HEK293 (cell line): ENCODE data around the gene LILRB3.

Source experiments
- CTCF ChIA-PET: fragments of 350-600 bp; formaldehyde crosslinking; extraction: SDS; loops from one replicate; lab custom pipeline; 2021; ENCODE audit warnings: antibody characterized with exemption; lab: Yijun Ruan, JAX
- POLR2A ChIA-PET: fragments of 300-600 bp; formaldehyde crosslinking; extraction: SDS; loops from one replicate; lab custom pipeline; 2020; ENCODE audit warnings: antibody characterized with exemption, inconsistent platforms; lab: Yijun Ruan, JAX
- H3K27ac ChIP-seq: fragments of 200-500 bp; sonication (Bioruptor generic); 2 replicates; pipeline ENCODE4 v1.5.1; 2014; ENCODE audit warnings: low read depth, low read length, control low read depth, inconsistent platforms; ENCODE audit errors: extremely low read depth
- H3K36me3 ChIP-seq, 2 experiments: fragments of 200-500 bp in 1 of 2; sonication (Bioruptor generic) in 1 of 2; 1 replicate in 1 of 2; 2 replicates in 1 of 2; pipeline ENCODE4 v1.5.1; 2014 to 2017; ENCODE audit warnings: inconsistent platforms in 2 of 2, low read length in 2 of 2; ENCODE audit not compliant: control insufficient read depth in 2 of 2, insufficient read depth in 1 of 2
- H3K4me1 ChIP-seq: fragments of 200-500 bp; sonication (Bioruptor generic); 2 replicates; pipeline ENCODE4 v1.5.1; 2014; ENCODE audit warnings: mild to moderate bottlenecking, low read length, inconsistent platforms; ENCODE audit not compliant: control insufficient read depth, insufficient read depth
- H3K4me3 ChIP-seq: 2 replicates; pipeline ENCODE4 v1.5.1; 2011; ENCODE audit warnings: low read depth, mild to moderate bottlenecking, control low read depth, low read length, moderate library complexity
- H3K9me3 ChIP-seq: fragments of 200-500 bp; sonication (Bioruptor generic); 2 replicates; pipeline ENCODE4 v1.5.1; 2014; ENCODE audit warnings: low read depth, low read length, inconsistent platforms; ENCODE audit not compliant: control insufficient read depth, insufficient read depth
- BCL6B ChIP-seq: fragments of 450-650 bp; formaldehyde crosslinking; IDR thresholded peaks from 2 replicates; pipeline ENCODE4 v1.5.1; 2017; ENCODE audit warnings: missing biosample characterization, missing genetic modification characterization
- CTCF ChIP-seq: fragments of 450-650 bp; formaldehyde crosslinking; IDR thresholded peaks from 2 replicates; pipeline ENCODE4 v1.5.1; 2016; ENCODE audit warnings: missing biosample characterization, missing genetic modification characterization
- EGR2 ChIP-seq: fragments of 450-650 bp; formaldehyde crosslinking; IDR thresholded peaks from 2 replicates; pipeline ENCODE4 v1.5.1; 2016; ENCODE audit warnings: low read depth, missing biosample characterization, missing genetic modification characterization
- HIC1 ChIP-seq: fragments of 450-650 bp; formaldehyde crosslinking; IDR thresholded peaks from 2 replicates; pipeline ENCODE4 v1.5.1; 2016; ENCODE audit warnings: missing biosample characterization, missing genetic modification characterization
- KLF1 ChIP-seq: fragments of 450-650 bp; formaldehyde crosslinking; IDR thresholded peaks from 2 replicates; pipeline ENCODE4 v1.5.1; 2016; ENCODE audit warnings: missing biosample characterization, missing genetic modification characterization
- KLF16 ChIP-seq: fragments of 450-650 bp; formaldehyde crosslinking; IDR thresholded peaks from 2 replicates; pipeline ENCODE4 v1.5.1; 2017; ENCODE audit warnings: missing biosample characterization, missing genetic modification characterization
- MYNN ChIP-seq: fragments of 450-650 bp; formaldehyde crosslinking; IDR thresholded peaks from 2 replicates; pipeline ENCODE4 v1.5.1; 2016; ENCODE audit warnings: missing biosample characterization, missing genetic modification characterization, borderline replicate concordance
- OSR2 ChIP-seq: fragments of 450-650 bp; formaldehyde crosslinking; IDR thresholded peaks from 2 replicates; pipeline ENCODE4 v1.5.1; 2016; ENCODE audit warnings: missing biosample characterization, missing genetic modification characterization
- PRDM10 ChIP-seq: fragments of 450-650 bp; formaldehyde crosslinking; IDR thresholded peaks from 2 replicates; pipeline ENCODE4 v1.5.1; 2016; ENCODE audit warnings: missing biosample characterization, missing genetic modification characterization
- SCRT2 ChIP-seq: fragments of 450-650 bp; formaldehyde crosslinking; IDR thresholded peaks from 2 replicates; pipeline ENCODE4 v1.5.1; 2016; ENCODE audit warnings: missing biosample characterization, missing genetic modification characterization
- SP3 ChIP-seq: fragments of 450-650 bp; formaldehyde crosslinking; IDR thresholded peaks from 2 replicates; pipeline ENCODE4 v1.5.1; 2016; ENCODE audit warnings: missing biosample characterization, missing genetic modification characterization
- ZFP41 ChIP-seq: fragments of 450-650 bp; formaldehyde crosslinking; IDR thresholded peaks from 2 replicates; pipeline ENCODE4 v1.5.1; 2016; ENCODE audit warnings: missing biosample characterization, missing genetic modification characterization, borderline replicate concordance
- ZFP69B ChIP-seq: fragments of 450-650 bp; formaldehyde crosslinking; IDR thresholded peaks from 2 replicates; pipeline ENCODE4 v1.5.1; 2016; ENCODE audit warnings: missing biosample characterization, missing genetic modification characterization
- ZNF121 ChIP-seq: fragments of 450-650 bp; formaldehyde crosslinking; IDR thresholded peaks from 2 replicates; pipeline ENCODE4 v1.5.1; 2016; ENCODE audit warnings: missing biosample characterization, missing genetic modification characterization
- ZNF132 ChIP-seq: fragments of 450-650 bp; formaldehyde crosslinking; IDR thresholded peaks from 2 replicates; pipeline ENCODE4 v1.5.1; 2017; ENCODE audit warnings: missing biosample characterization, missing genetic modification characterization, borderline replicate concordance
- ZNF24 ChIP-seq: fragments of 450-650 bp; formaldehyde crosslinking; IDR thresholded peaks from 2 replicates; pipeline ENCODE4 v1.5.1; 2016; ENCODE audit warnings: missing biosample characterization, missing genetic modification characterization
- ZNF341 ChIP-seq: fragments of 450-650 bp; formaldehyde crosslinking; IDR thresholded peaks from 2 replicates; pipeline ENCODE4; 2016; ENCODE audit warnings: low read depth, missing biosample characterization, missing genetic modification characterization
- ZNF433 ChIP-seq: fragments of 450-650 bp; formaldehyde crosslinking; IDR thresholded peaks from 2 replicates; pipeline ENCODE4 v1.5.1; 2016; ENCODE audit warnings: missing biosample characterization, missing genetic modification characterization, low read depth
- ZNF473 ChIP-seq: fragments of 450-650 bp; formaldehyde crosslinking; IDR thresholded peaks from 2 replicates; pipeline ENCODE4 v1.5.1; 2017; ENCODE audit warnings: missing biosample characterization, missing genetic modification characterization
- ZNF521 ChIP-seq: fragments of 450-650 bp; formaldehyde crosslinking; IDR thresholded peaks from 2 replicates; pipeline ENCODE4 v1.5.1; 2017; ENCODE audit warnings: missing biosample characterization, mild to moderate bottlenecking, missing genetic modification characterization
- ZNF529 ChIP-seq: fragments of 450-650 bp; formaldehyde crosslinking; IDR thresholded peaks from 2 replicates; pipeline ENCODE4 v1.5.1; 2017; ENCODE audit warnings: missing genetic modification characterization, missing biosample characterization; ENCODE audit not compliant: insufficient replicate concordance
- ZNF548 ChIP-seq: fragments of 450-650 bp; formaldehyde crosslinking; IDR thresholded peaks from 2 replicates; pipeline ENCODE4 v1.5.1; 2016; ENCODE audit warnings: missing biosample characterization, missing genetic modification characterization
- ZNF571 ChIP-seq: fragments of 450-650 bp; formaldehyde crosslinking; IDR thresholded peaks from 2 replicates; pipeline ENCODE4 v1.5.0; 2017; ENCODE audit warnings: missing biosample characterization, missing genetic modification characterization
- ZNF621 ChIP-seq: fragments of 450-650 bp; formaldehyde crosslinking; IDR thresholded peaks from 2 replicates; pipeline ENCODE4 v1.5.1; 2017; ENCODE audit warnings: missing biosample characterization, missing genetic modification characterization
- ZNF629 ChIP-seq: fragments of 450-650 bp; formaldehyde crosslinking; IDR thresholded peaks from 2 replicates; pipeline ENCODE4 v1.5.1; 2017; ENCODE audit warnings: missing biosample characterization, missing genetic modification characterization
- ZNF654 ChIP-seq: fragments of 450-650 bp; formaldehyde crosslinking; IDR thresholded peaks from 2 replicates; pipeline ENCODE4 v1.5.1; 2016; ENCODE audit warnings: low read depth, missing biosample characterization, missing genetic modification characterization
- ZXDB ChIP-seq: fragments of 450-650 bp; formaldehyde crosslinking; IDR thresholded peaks from 2 replicates; pipeline ENCODE4 v1.5.1; 2016; ENCODE audit warnings: missing biosample characterization, missing genetic modification characterization

LILRB3 gene

GRCh38 chr19:54180691-54181091 is 42.1 kb downstream of the LILRB3 start:
- no peaks in the 10 kb centered on the region for H3K9me3 ChIP-seq
- no peak overlapping the region for H3K27ac ChIP-seq
- CTCF ChIA-PET, result interaction anchor here (2.0 to 2.3 kb wide), 2 partner anchors 9 to 10 kb away, joined by 13 to 15 read pairs; partner anchors contain the start of gene MBOAT7
- H3K4me3 ChIP-seq, result no peak overlapping the region
- no peaks in the 10 kb centered on the region for H3K4me1 ChIP-seq
- TF ChIP-seq ZFP41 (tag by site-specific recombination) (no peak), SP3 (tag by site-specific recombination) (no peak), BCL6B (tag by site-specific recombination) (no peak), EGR2 (tag by site-specific recombination) (no peak), ZNF433 (tag by site-specific recombination) (no peak), ZNF521 (tag by site-specific recombination) (no peak), ZNF529 (tag by site-specific recombination) (no peak), ZNF121 (tag by site-specific recombination) (no peak), ZNF473 (tag by site-specific recombination) (no peak), ZNF621 (no peak), MYNN (tag by site-specific recombination) (no peak), OSR2 (tag by site-specific recombination) (no peak), ZNF629 (no peak), ZNF571 (tag by site-specific recombination) (no peak)
- TF ChIP-seq, all 188 proteins: peak for 0
- H3K36me3 ChIP-seq, result peaks cover 14 to 42% of the 10 kb centered on the region in 2 experiments; a peak in 2 of 3 replicates
- POLR2A ChIA-PET, result interaction anchor here (10.2 kb wide), 1 partner anchor 9 kb away, joined by 90 read pairs; the partner anchor contains the start of genes MBOAT7 and TSEN34

GRCh38 chr19:54179921-54180461 is 42.8 kb downstream of the LILRB3 start:
- ChIA-PET POLR2A (interaction anchor here (10.2 kb wide), 1 partner anchor 10 kb away, joined by 90 read pairs; the partner anchor contains the start of genes MBOAT7 and TSEN34), CTCF (interaction anchor here (2.0 to 2.3 kb wide), 2 partner anchors 9 to 10 kb away, joined by 13 to 15 read pairs; partner anchors contain the start of gene MBOAT7)
- Histone ChIP-seq H3K9me3 (no peaks in the 10 kb centered on the region), H3K4me1 (no peaks in the 10 kb centered on the region), H3K4me3 (no peak overlapping the region), H3K36me3 (peaks cover 14 to 39% of the 10 kb centered on the region in 2 experiments; a peak in 2 of 3 replicates), H3K27ac (no peak overlapping the region)
- 0 out of 2 replicates have a peak, but pooled peaks have one; percentile 30 for TF ChIP-seq ZXDB (tag by site-specific recombination)
- TF ChIP-seq ZFP69B, result no peak
- TF ChIP-seq ZNF654 (tag by site-specific recombination), result peak; percentile 26
- no peak for TF ChIP-seq ZNF548 (tag by site-specific recombination)
- TF ChIP-seq HIC1 (tag by site-specific recombination), result no peak
- TF ChIP-seq ZNF341, result peak; percentile 84
- peak; percentile 90 for TF ChIP-seq MYNN (tag by site-specific recombination)
- TF ChIP-seq CTCF (tag by site-specific recombination), result peak; percentile 95
- TF ChIP-seq PRDM10, result peak; percentile 93
- TF ChIP-seq SCRT2, result 0 out of 2 replicates have a peak, but pooled peaks have one; percentile 14
- TF ChIP-seq KLF1, result 0 out of 2 replicates have a peak, but pooled peaks have one; percentile 32
- TF ChIP-seq ZNF132, result no peak
- 0 out of 2 replicates have a peak, but pooled peaks have one; percentile 39 for TF ChIP-seq KLF16
- TF ChIP-seq ZNF24 (tag by site-specific recombination), result no peak
